Astrocyte of the cerebellum (primary cell): ENCODE results near the gene ACTN1.

Source experiments
- DNase-seq: peaks from one replicate; pipeline ENCODE4 v3.0.0-alpha.2; 2011; ENCODE audit warnings: low read depth
- H3K4me3 ChIP-seq: 2 replicates; pipeline ENCODE4 v1.5.1; 2011; ENCODE audit warnings: mild to moderate bottlenecking, low read depth, low read length, moderate library complexity
- CTCF ChIP-seq: IDR thresholded peaks from 2 replicates; pipeline ENCODE4 v1.5.1; 2012; ENCODE audit warnings: low read length, low read depth, moderate library complexity, mild to moderate bottlenecking; ENCODE audit errors: missing control alignments
- in situ Hi-C: cut with HindIII; loops from 2 replicates; pipeline ENCODE4 v1.10.0; 2017; ENCODE audit warnings: low sequenced_read_pairs

The ACTN1 gene

GRCh38 chr14:69013943-69014782, 35.1 kb upstream of the ACTN1 start:
- H3K4me3 ChIP-seq = no peak overlapping the region
- no peak for DNase-seq
- in situ Hi-C loops = no loop called here
- TF ChIP-seq CTCF = no peak

GRCh38 chr14:69012256-69012953, 33.3 kb upstream of the ACTN1 start:
- no peak overlapping the region for H3K4me3 ChIP-seq
- no peak for TF ChIP-seq CTCF
- no peak for DNase-seq
- in situ Hi-C loops = no loop called here

GRCh38 chr14:69010648-69011047, 31.5 kb upstream of the ACTN1 start:
- in situ Hi-C loops = no loop called here
- TF ChIP-seq CTCF = no peak
- DNase-seq = no peak
- H3K4me3 ChIP-seq = no peak overlapping the region

- TF ChIP-seq CTCF = no peak
- in situ Hi-C loops = no loop called here
- DNase-seq = peak; percentile 42
- no peak overlapping the region for H3K4me3 ChIP-seq
Measured at GRCh38 chr14:69008421-69008884, 29.4 kb upstream of the ACTN1 start.

GRCh38 chr14:69006346-69006745, 27.2 kb upstream of the ACTN1 start:
- H3K4me3 ChIP-seq = no peak overlapping the region
- in situ Hi-C loops = no loop called here
- DNase-seq = no peak
- TF ChIP-seq CTCF = no peak

GRCh38 chr14:69005432-69006148, 26.5 kb upstream of the ACTN1 start:
- in situ Hi-C loops = no loop called here
- H3K4me3 ChIP-seq = no peak overlapping the region
- TF ChIP-seq CTCF = no peak
- DNase-seq = peak; percentile 84
